Erythroblast (primary cell): Measurements from ENCODE around the gene SORCS1.

ENCODE experiments used
- GATA1 ChIP-seq: IDR thresholded peaks from 2 replicates; pipeline ENCODE4 v1.6.1; 2011; ENCODE audit warnings: low read depth, mild to moderate bottlenecking, control low read depth, low read length, moderate library complexity
- POLR2A ChIP-seq: IDR thresholded peaks from 2 replicates; pipeline ENCODE4 v1.6.1; 2011; ENCODE audit warnings: mild to moderate bottlenecking, low read length

GRCh38 chr10:106802949-106803348 lies 361.6 kb downstream of the SORCS1 start:
- TF ChIP-seq POLR2A (no peak), GATA1 (no peak)
